Measurements from ENCODE around the gene P2RX6. TPM values are rescaled to one million over a fixed set of nuclear protein-coding genes. Genes with fewer than 3 reads are reported as not detected.
A peak's percentile ranks its signal among the peaks of the same experiment; 100 is the strongest.

The P2RX6 gene
- total and polyA plus RNA-seq, 12 donors: 0.07 to 7.7 (median 3.2) TPM

DNA sequence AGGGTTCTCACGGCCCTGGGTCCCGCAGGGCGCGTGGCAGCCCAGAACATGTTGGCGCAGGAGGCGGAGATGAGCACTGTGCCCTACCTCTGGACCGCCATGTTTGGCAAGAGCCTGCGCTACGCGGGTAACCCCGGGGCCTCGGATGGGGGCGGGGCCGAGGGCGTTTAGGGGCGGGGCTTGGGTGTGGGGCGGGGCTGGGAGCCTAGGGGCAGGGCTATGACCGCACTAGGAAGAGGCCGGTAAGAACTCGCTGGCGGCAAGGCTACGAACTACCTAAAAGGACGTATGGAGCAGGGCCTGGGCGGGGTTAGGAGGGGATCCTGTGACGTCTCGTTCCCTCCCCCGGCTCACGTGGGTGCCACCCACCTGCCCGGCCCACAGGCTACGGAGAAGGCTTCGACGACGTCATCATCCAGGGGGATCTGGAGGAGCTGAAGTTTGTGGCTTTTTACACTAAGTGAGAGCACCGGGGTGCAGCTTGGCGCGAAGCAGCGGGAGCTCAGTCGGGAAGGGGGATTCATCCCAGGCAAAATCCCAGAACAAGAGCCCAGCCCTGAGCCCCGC lies 35.6 kb upstream of the P2RX6 start:
- peaks cover 0 to 10% (median 6%) of the 10 kb centered on the region in 11 donors for H3K9me3 ChIP-seq
- intact Hi-C loops (cut with DNase I): no loop called here
- H3K36me3 ChIP-seq: peaks cover 0 to 10% (median 0%) of the 10 kb centered on the region in 9 donors
- peak in 7 of 8 donors; percentile 10 to 64 (median 31) for ATAC-seq
- DNase-seq: peak; percentile 56 to 60
- H3K27me3 ChIP-seq: no peaks in the 10 kb centered on the region
- no peak for TF ChIP-seq CTCF (IDR thresholded peaks at IDR 0.05)
- peak overlapping the region in 1 of 10 donors; percentile 3 for H3K27ac ChIP-seq
- 11 to 13% methylated on average over 32 to 39 of the region's 39 CpGs for WGBS, 2 donors
- H3K4me3 ChIP-seq: peak overlapping the region in 9 of 10 donors; percentile 15 to 41 (median 31)
- peaks cover 20 to 42% (median 34%) of the 10 kb centered on the region in 9 donors for H3K4me1 ChIP-seq

DNA sequence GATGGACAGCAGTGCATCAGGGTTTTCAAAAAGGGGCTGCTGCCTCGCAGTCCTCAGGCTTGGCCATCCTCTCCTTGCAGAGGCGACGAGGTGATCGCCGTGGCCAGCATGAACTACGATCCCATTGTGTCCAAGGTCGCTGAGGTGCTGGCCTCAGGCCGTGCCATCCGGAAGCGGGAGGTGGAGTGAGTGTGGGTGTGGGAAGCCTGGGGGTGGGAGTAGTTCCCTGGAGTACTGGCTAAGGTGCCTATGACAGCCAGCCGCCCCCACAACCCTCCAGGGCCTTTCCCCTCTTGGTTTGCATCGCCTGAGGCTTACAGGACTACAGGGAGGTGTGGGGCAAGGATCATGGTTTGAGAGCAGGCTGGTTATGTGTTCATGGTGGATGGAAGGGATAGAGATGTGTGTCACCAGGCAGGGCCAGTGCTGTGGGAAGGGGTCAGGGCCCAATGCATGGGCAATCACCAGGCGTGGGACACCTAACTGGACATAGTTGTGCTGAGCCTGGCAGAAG lies 35.0 kb upstream of the P2RX6 start:
- Histone ChIP-seq H3K4me3 (peak overlapping the region in 8 of 10 donors; percentile 15 to 41 (median 32)), H3K27ac (peak overlapping the region in 1 of 10 donors; percentile 3), H3K27me3 (no peaks in the 10 kb centered on the region), H3K36me3 (peaks cover 0 to 15% (median 0%) of the 10 kb centered on the region in 9 donors), H3K9me3 (peaks cover 0 to 10% (median 6%) of the 10 kb centered on the region in 11 donors), H3K4me1 (peaks cover 20 to 42% (median 34%) of the 10 kb centered on the region in 9 donors)
- ATAC-seq: no peak
- TF ChIP-seq CTCF (IDR thresholded peaks at IDR 0.05): no peak
- 37 to 44% methylated on average over 13 of the region's 13 CpGs for whole genome bisulfite sequencing, 2 donors
- intact Hi-C loops (cut with DNase I): loop anchor here in 5 of 10 donors (2.0 to 10.0 kb wide), 6 partner anchors 63 to 95 kb away; partner anchors contain the start of genes CRKL (in 4 of the 5) and LRRC74B (in 1 of the 5)
- DNase-seq: no peak

DNA sequence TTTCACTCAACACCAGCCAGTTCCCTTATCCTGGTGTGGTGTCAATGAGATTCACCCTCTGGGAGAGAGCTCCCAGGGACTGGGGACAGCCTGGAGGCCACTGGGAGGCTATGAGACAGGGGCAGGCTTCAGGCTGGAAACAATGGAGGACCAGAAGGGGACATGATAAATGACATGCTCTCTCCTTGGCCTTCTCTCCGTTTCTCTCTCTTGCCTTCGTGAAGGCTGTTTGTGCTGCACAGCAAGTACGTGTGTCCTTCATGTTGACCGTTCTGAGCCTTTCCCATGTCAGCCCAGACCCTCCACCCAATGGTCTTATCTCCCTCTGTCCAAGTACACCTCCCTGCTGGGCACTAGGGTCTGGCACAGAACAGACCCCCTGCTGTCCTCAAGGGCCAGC lies 34.4 kb upstream of the P2RX6 start:
- H3K27me3 ChIP-seq: no peaks in the 10 kb centered on the region
- H3K4me1 ChIP-seq: peaks cover 20 to 42% (median 34%) of the 10 kb centered on the region in 9 donors
- DNase-seq (no peak), ATAC-seq (no peak)
- peaks cover 0 to 10% (median 6%) of the 10 kb centered on the region in 11 donors for H3K9me3 ChIP-seq
- WGBS, 2 donors: 81 to 92% methylated on average over 4 of the region's 4 CpGs
- TF ChIP-seq CTCF (IDR thresholded peaks at IDR 0.05): no peak
- peaks cover 0 to 20% (median 0%) of the 10 kb centered on the region in 9 donors for H3K36me3 ChIP-seq
- H3K4me3 ChIP-seq: no peak overlapping the region
- intact Hi-C loops (cut with DNase I): loop anchor here in 5 of 10 donors (2.0 to 10.0 kb wide), 6 partner anchors 63 to 96 kb away; partner anchors contain the start of genes CRKL (in 4 of the 5) and LRRC74B (in 1 of the 5)
- H3K27ac ChIP-seq: no peak overlapping the region

GRCh38 chr22:20980938-20981722 lies 33.8 kb upstream of the P2RX6 start:
- TF ChIP-seq CTCF (IDR thresholded peaks at IDR 0.05): no peak
- DNase-seq: no peak
- Histone ChIP-seq H3K4me1 (peaks cover 20 to 42% (median 34%) of the 10 kb centered on the region in 9 donors), H3K4me3 (peak overlapping the region; percentile 61 to 98 (median 76)), H3K27ac (peak overlapping the region; percentile 75 to 98 (median 92)), H3K27me3 (no peaks in the 10 kb centered on the region), H3K9me3 (peaks cover 0 to 10% (median 6%) of the 10 kb centered on the region in 11 donors), H3K36me3 (peaks cover 0 to 26% (median 4%) of the 10 kb centered on the region in 9 donors)
- intact Hi-C loops (cut with DNase I): loop anchor here in 5 of 10 donors (1.0 to 10.0 kb wide), 7 partner anchors 21 to 96 kb away; partner anchors contain the start of genes CRKL (in 4 of the 5), LRRC74B (in 1 of the 5) and THAP7 (in 1 of the 5)
- WGBS, 2 donors: 68 to 72% methylated on average over 10 of the region's 10 CpGs
- ATAC-seq: no peak

Data from heart right ventricle (tissue), 16 donors.